Measurements from ENCODE around the gene JOSD2.

Gene JOSD2

DNA sequence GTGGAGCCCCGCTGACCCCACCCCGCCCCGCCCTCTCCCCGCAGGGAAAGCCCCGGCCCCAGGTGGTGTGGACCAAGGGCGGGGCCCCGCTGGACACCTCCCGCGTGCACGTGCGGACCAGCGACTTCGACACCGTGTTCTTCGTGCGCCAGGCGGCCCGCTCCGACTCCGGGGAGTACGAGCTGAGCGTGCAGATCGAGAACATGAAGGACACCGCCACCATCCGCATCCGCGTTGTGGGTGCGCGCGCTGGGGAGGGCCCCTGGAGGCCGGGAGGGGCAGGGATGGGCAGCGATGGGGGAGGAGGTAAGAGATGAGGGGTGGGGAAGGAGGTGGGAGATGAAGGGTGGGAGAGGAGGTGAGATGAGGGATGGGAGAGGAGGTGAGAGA is 51.9 kb downstream of the JOSD2 start:
- H3K4me3 ChIP-seq (ENCODE audit: low read length) = no peak overlapping the region
- H3K27me3 ChIP-seq (replicated peaks; ENCODE audit: insufficient read depth, low read length) = peaks cover 59% of the 10 kb centered on the region
- DNase-seq = no peak
- no peak overlapping the region for H2AFZ ChIP-seq (ENCODE audit: low read length)
- H3K9me2 ChIP-seq (replicated peaks; ENCODE audit: insufficient read depth, low read length) = no peaks in the 10 kb centered on the region
- no peak overlapping the region for H3K9ac ChIP-seq (ENCODE audit: low read length)
- no peak overlapping the region for H3K4me2 ChIP-seq (ENCODE audit: low read depth, low read length)
- H3K4me1 ChIP-seq (ENCODE audit: low read length) = peaks cover 5% of the 10 kb centered on the region; the same call in 1 of the 2 replicates
- no peak for TF ChIP-seq EZH2 (optimal IDR thresholded peaks at IDR 0.05; ENCODE audit: low read depth, low read length)
- TF ChIP-seq CTCF (IDR thresholded peaks at IDR 0.05; ENCODE audit: low read length) = no peak
- TF ChIP-seq EZH2phosphoT487 (IDR thresholded peaks at IDR 0.05; ENCODE audit: low read length) = no peak
- no peaks in the 10 kb centered on the region for H3K79me2 ChIP-seq (ENCODE audit: low read length)
- no peaks in the 10 kb centered on the region for H3K36me3 ChIP-seq (replicated peaks; ENCODE audit: insufficient read depth, low read length)
- no peaks in the 10 kb centered on the region for H4K20me1 ChIP-seq (ENCODE audit: insufficient read depth, low read length)
- H3F3A ChIP-seq (ENCODE audit: insufficient read depth, low read length) = peaks cover 4% of the 10 kb centered on the region
- no peak overlapping the region for H3K27ac ChIP-seq (ENCODE audit: low read length)
- no peaks in the 10 kb centered on the region for H3K9me3 ChIP-seq (replicated peaks; ENCODE audit: insufficient read depth, low read length)

GRCh38 chr19:50458396-50459066 is 52.5 kb downstream of the JOSD2 start:
- no peak overlapping the region for H2AFZ ChIP-seq (ENCODE audit: low read length)
- peaks cover 5% of the 10 kb centered on the region; the same call in 1 of the 2 replicates for H3K4me1 ChIP-seq (ENCODE audit: low read length)
- H3K27me3 ChIP-seq (replicated peaks; ENCODE audit: insufficient read depth, low read length) = peaks cover 60% of the 10 kb centered on the region
- H3K36me3 ChIP-seq (replicated peaks; ENCODE audit: insufficient read depth, low read length) = no peaks in the 10 kb centered on the region
- TF ChIP-seq EZH2 (optimal IDR thresholded peaks at IDR 0.05; ENCODE audit: low read depth, low read length) (no peak), CTCF (IDR thresholded peaks at IDR 0.05; ENCODE audit: low read length) (no peak), EZH2phosphoT487 (IDR thresholded peaks at IDR 0.05; ENCODE audit: low read length) (no peak)
- H3K9me3 ChIP-seq (replicated peaks; ENCODE audit: insufficient read depth, low read length) = no peaks in the 10 kb centered on the region
- no peak overlapping the region for H3K4me2 ChIP-seq (ENCODE audit: low read depth, low read length)
- no peaks in the 10 kb centered on the region for H4K20me1 ChIP-seq (ENCODE audit: insufficient read depth, low read length)
- H3K79me2 ChIP-seq (ENCODE audit: low read length) = no peaks in the 10 kb centered on the region
- H3K9me2 ChIP-seq (replicated peaks; ENCODE audit: insufficient read depth, low read length) = no peaks in the 10 kb centered on the region
- no peak for DNase-seq
- no peak overlapping the region for H3K27ac ChIP-seq (ENCODE audit: low read length)
- peaks cover 4% of the 10 kb centered on the region for H3F3A ChIP-seq (ENCODE audit: insufficient read depth, low read length)
- no peak overlapping the region for H3K9ac ChIP-seq (ENCODE audit: low read length)
- no peak overlapping the region for H3K4me3 ChIP-seq (ENCODE audit: low read length)

DNA sequence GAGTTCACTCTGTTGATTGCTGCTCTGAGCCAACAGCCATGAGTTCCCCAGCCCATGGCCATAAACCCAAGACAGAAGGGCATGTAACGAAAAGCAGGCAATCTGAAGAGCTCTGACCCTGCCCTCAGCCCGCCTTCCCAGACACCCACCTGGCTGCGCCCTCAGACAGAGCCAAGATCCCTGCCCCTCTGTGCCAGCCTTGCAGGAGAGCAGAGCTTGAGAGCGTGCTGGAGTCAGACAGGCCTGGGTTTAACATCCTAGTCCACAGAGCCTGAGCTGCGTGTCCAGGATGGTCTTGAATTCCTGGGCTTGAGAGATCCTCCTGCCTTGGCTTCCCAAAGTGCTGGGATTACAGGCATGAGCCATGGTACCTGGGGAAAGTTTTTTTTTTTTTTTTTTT is 53.7 kb downstream of the JOSD2 start:
- peaks cover 59% of the 10 kb centered on the region for H3K27me3 ChIP-seq (replicated peaks; ENCODE audit: insufficient read depth, low read length)
- H3F3A ChIP-seq (ENCODE audit: insufficient read depth, low read length) = peaks cover 4% of the 10 kb centered on the region
- H3K4me2 ChIP-seq (ENCODE audit: low read depth, low read length) = no peak overlapping the region
- H3K36me3 ChIP-seq (replicated peaks; ENCODE audit: insufficient read depth, low read length) = no peaks in the 10 kb centered on the region
- TF ChIP-seq CTCF (IDR thresholded peaks at IDR 0.05; ENCODE audit: low read length) (no peak), EZH2phosphoT487 (IDR thresholded peaks at IDR 0.05; ENCODE audit: low read length) (no peak), EZH2 (optimal IDR thresholded peaks at IDR 0.05; ENCODE audit: low read depth, low read length) (no peak)
- H3K4me3 ChIP-seq (ENCODE audit: low read length) = no peak overlapping the region
- H3K27ac ChIP-seq (ENCODE audit: low read length) = no peak overlapping the region
- H3K9me2 ChIP-seq (replicated peaks; ENCODE audit: insufficient read depth, low read length) = no peaks in the 10 kb centered on the region
- no peaks in the 10 kb centered on the region for H3K9me3 ChIP-seq (replicated peaks; ENCODE audit: insufficient read depth, low read length)
- no peak for DNase-seq
- H3K9ac ChIP-seq (ENCODE audit: low read length) = no peak overlapping the region
- H2AFZ ChIP-seq (ENCODE audit: low read length) = no peak overlapping the region
- no peaks in the 10 kb centered on the region for H4K20me1 ChIP-seq (ENCODE audit: insufficient read depth, low read length)
- no peaks in the 10 kb centered on the region for H3K79me2 ChIP-seq (ENCODE audit: low read length)
- H3K4me1 ChIP-seq (ENCODE audit: low read length) = peaks cover 5% of the 10 kb centered on the region; the same call in 1 of the 2 replicates
